GM21390 (cell line): Measurements from ENCODE around the gene APC2.
"Not testable (repeated sequence)": the region's sequence is repeated elsewhere in the genome, so short reads cannot be mapped to it uniquely, and the experiment has no call there.

Source experiments
- ATAC-seq: cut with Tn5 transposase; IDR thresholded peaks from one replicate; pipeline ENCODE4 v1.9.1; 2021; ENCODE audit not compliant: unreplicated experiment

Gene APC2

GRCh38 chr19:1427221-1427920 is 22.6 kb upstream of the APC2 start:
- no peak for ATAC-seq

GRCh38 chr19:1428738-1429391 is 21.1 kb upstream of the APC2 start:
- ATAC-seq, result no peak

- no peak for ATAC-seq
Observed at GRCh38 chr19:1429750-1430149, 20.2 kb upstream of the APC2 start.

- ATAC-seq, result no peak
Observed at GRCh38 chr19:1430246-1430645, 19.7 kb upstream of the APC2 start.

GRCh38 chr19:1431759-1432506 is 18.0 kb upstream of the APC2 start:
- ATAC-seq, result no peak

- ATAC-seq, result no peak
Observed at GRCh38 chr19:1432507-1432887, 17.4 kb upstream of the APC2 start.

- no peak for ATAC-seq
Observed at GRCh38 chr19:1433119-1434039, 16.5 kb upstream of the APC2 start.

GRCh38 chr19:1434040-1434366 is 15.9 kb upstream of the APC2 start:
- ATAC-seq, result no peak

- no peak for ATAC-seq
Observed at GRCh38 chr19:1434577-1435060, 15.3 kb upstream of the APC2 start.

- ATAC-seq, result no peak
Observed at GRCh38 chr19:1435378-1435989, 14.4 kb upstream of the APC2 start.

- no peak for ATAC-seq
Observed at GRCh38 chr19:1437609-1438008, 12.3 kb upstream of the APC2 start.

GRCh38 chr19:1438035-1438932 is 11.6 kb upstream of the APC2 start, which contains the start of gene RPS15:
TSS of gene RPS15 (plus strand) at chr19:1438396. CDS start at chr19:1438426, 30 bp downstream.
- ATAC-seq, result peak; percentile 68

GRCh38 chr19:1438933-1439354 is 11.0 kb upstream of the APC2 start:
- no peak for ATAC-seq

GRCh38 chr19:1439525-1440417 is 10.2 kb upstream of the APC2 start:
- ATAC-seq, result not testable (repeated sequence)

GRCh38 chr19:1440418-1440801 is 9.5 kb upstream of the APC2 start:
- no peak for ATAC-seq

- ATAC-seq, result no peak
Observed at GRCh38 chr19:1441022-1441426, 8.9 kb upstream of the APC2 start.

- no peak for ATAC-seq
Observed at GRCh38 chr19:1441677-1442438, 8.1 kb upstream of the APC2 start.
